IPS-20b (cell line): ENCODE data around the gene RCAN2.

Experiments used
- H3K27ac ChIP-seq: one replicate; pipeline ENCODE4 v1.5.1; 2013; ENCODE audit warnings: low read length
- H3K27me3 ChIP-seq: 2 replicates; pipeline ENCODE4 v1.6.1; 2013; ENCODE audit warnings: mild to moderate bottlenecking, low read length, inconsistent platforms; ENCODE audit not compliant: insufficient read depth
- H3K36me3 ChIP-seq: 2 replicates; pipeline ENCODE4 v1.6.1; 2013; ENCODE audit warnings: low read depth, mild to moderate bottlenecking, inconsistent platforms, low read length, moderate library complexity; ENCODE audit not compliant: insufficient read depth
- H3K4me1 ChIP-seq: 2 replicates; pipeline ENCODE4 v1.6.1; 2013; ENCODE audit warnings: mild to moderate bottlenecking, control low read depth, inconsistent platforms, low read length, moderate library complexity; ENCODE audit not compliant: insufficient read depth
- H3K4me3 ChIP-seq: 2 replicates; pipeline ENCODE4 v1.5.1; 2013; ENCODE audit warnings: mild to moderate bottlenecking, low read length, inconsistent platforms
- H3K9ac ChIP-seq: 2 replicates; pipeline ENCODE4 v1.6.1; 2013; ENCODE audit warnings: low read depth, mild to moderate bottlenecking, inconsistent platforms, low read length, moderate library complexity
- H3K9me3 ChIP-seq: 2 replicates; pipeline ENCODE4 v1.6.1; 2013; ENCODE audit warnings: mild to moderate bottlenecking, low read depth, low read length, inconsistent platforms; ENCODE audit not compliant: insufficient read depth

The RCAN2 gene

DNA sequence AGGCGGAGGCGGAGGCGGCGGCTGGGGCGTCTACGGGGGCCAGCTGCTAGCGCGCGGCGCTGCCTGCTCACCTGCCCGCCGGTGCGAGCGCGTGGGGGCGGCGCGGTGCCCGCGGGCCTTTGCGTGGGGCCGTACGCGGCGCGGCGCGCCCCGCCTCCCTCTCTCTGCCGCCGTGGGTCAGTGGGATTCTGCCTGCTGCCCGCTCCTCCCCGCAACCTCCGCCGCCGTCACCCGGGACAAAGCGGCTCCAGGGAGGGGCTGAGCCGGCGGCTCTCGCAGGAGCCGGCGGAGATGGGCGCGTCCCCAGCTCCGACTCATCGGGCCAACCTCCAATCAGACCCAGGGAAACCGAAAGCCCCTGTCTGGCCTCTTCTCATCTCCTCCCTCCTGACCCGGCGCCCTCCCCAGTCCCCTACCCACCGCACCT is at the start of gene RCAN2:
RCAN2 (minus strand) TSS at position 249 of the 427 bp plus-strand sequence.
- Histone ChIP-seq H3K4me1 (peaks cover 16% of the 10 kb centered on the region), H3K36me3 (no peaks in the 10 kb centered on the region), H3K9me3 (no peaks in the 10 kb centered on the region), H3K27ac (no peak within 1 kb of the TSS), H3K27me3 (peaks cover 45% of the 10 kb centered on the region), H3K9ac (peak within 1 kb of the TSS; percentile 63), H3K4me3 (peak within 1 kb of the TSS; percentile 86)

GRCh38 chr6:46539866-46540265 is 48.6 kb upstream of the RCAN2 start:
- peaks cover 3% of the 10 kb centered on the region; the same call in 1 of the 2 replicates for H3K9me3 ChIP-seq
- no peak overlapping the region for H3K4me3 ChIP-seq
- no peaks in the 10 kb centered on the region for H3K36me3 ChIP-seq
- no peaks in the 10 kb centered on the region for H3K27me3 ChIP-seq
- H3K9ac ChIP-seq: no peak overlapping the region
- H3K4me1 ChIP-seq: no peaks in the 10 kb centered on the region
- H3K27ac ChIP-seq: no peak overlapping the region

DNA sequence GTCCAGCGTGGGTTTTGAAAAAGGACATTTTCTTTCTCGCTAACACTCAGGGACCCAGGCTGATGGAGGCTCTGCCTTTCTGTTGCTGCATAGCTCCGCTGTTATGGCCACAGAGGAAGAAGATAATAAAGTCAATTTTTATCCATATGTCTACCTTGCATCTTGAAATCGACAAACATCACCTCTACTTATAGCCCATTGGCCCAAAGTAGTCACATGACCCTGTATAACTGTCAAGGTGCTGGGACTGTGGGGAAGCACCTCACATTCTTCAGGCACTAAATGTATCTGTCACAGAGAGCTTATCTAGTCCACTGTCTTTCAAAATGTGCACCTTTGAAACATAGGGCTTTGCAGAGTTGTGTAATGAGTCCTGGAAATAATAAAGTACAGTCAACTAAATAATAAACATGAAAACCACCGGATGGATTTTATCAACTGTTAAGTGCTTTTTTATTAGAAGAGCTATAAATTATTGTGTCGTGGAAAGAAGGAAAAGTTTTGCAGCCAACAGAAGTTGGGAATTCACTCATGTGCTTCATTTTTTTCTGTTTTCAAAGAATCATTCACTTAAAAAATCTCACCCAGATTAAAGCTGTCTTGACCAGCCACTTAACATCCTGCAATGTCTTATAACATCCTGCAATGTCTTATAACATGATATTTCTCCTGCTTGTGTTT is 47.7 kb upstream of the RCAN2 start:
- Histone ChIP-seq H3K9me3 (no peaks in the 10 kb centered on the region), H3K4me1 (no peaks in the 10 kb centered on the region), H3K27me3 (no peaks in the 10 kb centered on the region), H3K27ac (no peak overlapping the region), H3K9ac (no peak overlapping the region), H3K4me3 (no peak overlapping the region), H3K36me3 (no peaks in the 10 kb centered on the region)

DNA sequence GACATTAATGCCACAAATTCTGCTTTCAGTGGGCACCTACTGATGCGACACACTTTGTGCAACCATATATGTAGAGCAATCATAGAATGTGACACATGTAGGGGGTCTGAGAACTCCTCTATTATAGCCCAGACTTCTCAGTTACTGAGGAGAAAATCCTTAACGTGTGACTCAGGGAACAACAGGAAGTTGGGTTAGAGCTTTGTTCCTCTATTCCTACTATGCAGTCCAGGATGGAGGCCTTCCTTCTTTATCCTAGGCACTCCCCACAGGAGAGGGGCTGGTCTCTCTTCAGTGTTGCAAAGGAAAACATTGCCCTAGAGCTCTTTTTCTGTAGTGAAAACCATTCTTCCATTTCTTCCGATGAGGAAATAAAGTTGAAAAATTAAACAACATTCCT is 39.6 kb upstream of the RCAN2 start:
- Histone ChIP-seq H3K9me3 (no peaks in the 10 kb centered on the region), H3K27ac (no peak overlapping the region), H3K36me3 (no peaks in the 10 kb centered on the region), H3K4me3 (no peak overlapping the region), H3K27me3 (no peaks in the 10 kb centered on the region), H3K9ac (no peak overlapping the region), H3K4me1 (peaks cover 10% of the 10 kb centered on the region)

DNA sequence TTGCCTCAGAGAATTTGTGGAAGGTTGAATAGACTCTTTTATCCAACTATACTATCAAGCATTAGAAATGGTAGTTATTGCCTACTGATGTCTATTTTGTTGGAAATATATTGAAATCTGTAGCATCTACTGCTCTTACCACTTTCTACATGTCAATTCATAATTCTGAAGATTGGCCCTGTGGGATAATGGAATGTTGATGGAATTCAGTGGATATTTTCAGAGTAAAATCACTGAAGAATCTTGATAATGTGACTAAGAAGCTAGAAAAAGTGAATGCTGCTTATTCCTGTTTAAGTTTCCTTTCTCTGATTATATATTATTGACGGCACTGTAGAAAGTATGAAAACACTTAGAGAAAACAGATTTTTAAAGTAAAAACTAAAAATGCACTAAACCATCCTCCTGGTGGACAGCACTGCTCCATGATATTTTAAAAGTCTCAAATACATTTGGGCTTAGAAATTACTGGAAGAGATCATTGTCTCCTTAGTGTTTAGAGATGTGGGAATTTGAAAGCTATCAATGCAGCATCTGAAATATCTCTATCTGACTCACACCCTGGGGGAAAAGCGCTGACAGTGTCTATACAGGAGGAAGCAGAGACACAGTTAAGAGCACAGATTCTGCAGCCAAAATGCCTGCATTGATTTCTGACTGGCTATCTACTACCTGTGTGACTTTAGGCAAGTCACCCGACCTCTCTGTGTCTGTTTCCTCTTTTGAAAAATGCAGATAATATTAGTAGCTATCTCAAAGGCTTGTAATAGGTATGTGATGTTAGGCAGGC is 37.9 kb upstream of the RCAN2 start:
- Histone ChIP-seq H3K4me3 (no peak overlapping the region), H3K4me1 (peaks cover 10% of the 10 kb centered on the region), H3K9ac (no peak overlapping the region), H3K27ac (no peak overlapping the region), H3K27me3 (no peaks in the 10 kb centered on the region), H3K36me3 (no peaks in the 10 kb centered on the region), H3K9me3 (no peaks in the 10 kb centered on the region)

DNA sequence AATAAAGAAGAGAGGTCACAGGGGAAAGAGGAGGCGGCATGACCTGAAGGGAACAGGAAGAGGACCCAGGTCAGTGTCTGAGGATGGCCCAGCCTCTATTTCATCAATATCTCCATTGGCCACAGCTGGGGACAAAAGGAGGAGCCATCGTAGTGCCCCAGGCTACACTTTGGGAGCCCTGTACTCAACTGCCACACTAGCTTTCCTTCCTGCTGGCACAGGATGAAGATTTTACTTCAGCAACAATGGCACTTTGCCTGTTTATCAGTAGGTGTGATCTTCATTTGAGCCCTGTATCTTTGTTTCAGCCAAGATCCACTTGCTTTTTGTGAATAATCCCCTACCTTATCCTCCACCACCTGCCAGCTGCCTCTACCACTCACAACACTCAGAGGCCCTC is 35.4 kb upstream of the RCAN2 start:
- no peaks in the 10 kb centered on the region for H3K36me3 ChIP-seq
- H3K4me3 ChIP-seq: no peak overlapping the region
- no peaks in the 10 kb centered on the region for H3K27me3 ChIP-seq
- no peaks in the 10 kb centered on the region for H3K9me3 ChIP-seq
- H3K27ac ChIP-seq: no peak overlapping the region
- H3K9ac ChIP-seq: no peak overlapping the region
- peaks cover 10% of the 10 kb centered on the region for H3K4me1 ChIP-seq

DNA sequence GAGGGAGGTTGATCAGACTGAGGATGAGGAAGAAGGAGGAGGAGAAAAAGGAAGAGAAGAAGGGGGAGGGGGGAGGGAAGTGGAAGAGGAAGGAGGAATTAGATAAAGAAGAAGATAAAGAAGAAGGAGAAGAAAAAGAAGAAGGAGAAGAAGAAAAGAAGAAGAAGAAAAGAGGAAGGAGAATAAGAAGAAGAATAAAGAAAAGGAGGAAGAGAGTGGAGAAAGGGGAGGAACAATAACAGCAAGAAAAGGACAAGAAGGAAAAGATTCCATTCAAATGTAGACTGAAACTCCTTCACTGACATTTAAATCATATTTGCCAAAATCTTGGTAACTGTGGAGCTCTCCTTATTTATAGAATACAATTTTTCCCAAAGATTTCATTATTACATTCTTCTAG is 34.3 kb upstream of the RCAN2 start:
- H3K4me1 ChIP-seq: peaks cover 3% of the 10 kb centered on the region; the same call in 1 of the 2 replicates
- H3K27ac ChIP-seq: no peak overlapping the region
- no peak overlapping the region for H3K9ac ChIP-seq
- H3K9me3 ChIP-seq: no peaks in the 10 kb centered on the region
- no peak overlapping the region for H3K4me3 ChIP-seq
- H3K27me3 ChIP-seq: no peaks in the 10 kb centered on the region
- H3K36me3 ChIP-seq: no peaks in the 10 kb centered on the region

GRCh38 chr6:46521464-46521971 is 30.3 kb upstream of the RCAN2 start:
- Histone ChIP-seq H3K36me3 (no peaks in the 10 kb centered on the region), H3K4me1 (no peaks in the 10 kb centered on the region), H3K9ac (no peak overlapping the region), H3K9me3 (no peaks in the 10 kb centered on the region), H3K4me3 (no peak overlapping the region), H3K27me3 (no peaks in the 10 kb centered on the region), H3K27ac (no peak overlapping the region)

GRCh38 chr6:46517202-46517601 is 26.0 kb upstream of the RCAN2 start:
- H3K4me3 ChIP-seq: no peak overlapping the region
- H3K36me3 ChIP-seq: no peaks in the 10 kb centered on the region
- no peak overlapping the region for H3K9ac ChIP-seq
- H3K27me3 ChIP-seq: no peaks in the 10 kb centered on the region
- no peaks in the 10 kb centered on the region for H3K9me3 ChIP-seq
- H3K27ac ChIP-seq: no peak overlapping the region
- H3K4me1 ChIP-seq: no peaks in the 10 kb centered on the region

DNA sequence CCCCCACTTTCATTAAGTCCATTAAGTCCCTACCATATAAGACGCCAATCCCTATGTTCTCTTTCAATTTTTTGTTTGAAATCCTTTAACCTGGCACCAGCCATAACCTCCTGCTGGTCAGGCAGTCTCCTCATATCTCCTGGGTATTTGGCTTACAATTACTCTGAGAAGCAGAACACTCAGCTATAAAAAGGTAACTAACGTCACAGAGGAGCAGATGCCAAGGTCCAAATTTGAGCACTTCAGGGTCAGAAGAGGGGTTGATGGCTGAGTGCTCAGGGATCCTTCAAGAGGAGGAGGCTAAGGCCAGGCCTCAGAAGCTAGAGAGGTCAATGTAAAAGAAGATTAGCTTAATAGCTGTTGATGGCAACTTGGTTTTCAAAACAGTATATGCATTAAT is 22.3 kb upstream of the RCAN2 start:
- Histone ChIP-seq H3K9ac (no peak overlapping the region), H3K27ac (no peak overlapping the region), H3K9me3 (no peaks in the 10 kb centered on the region), H3K4me3 (no peak overlapping the region), H3K27me3 (no peaks in the 10 kb centered on the region), H3K4me1 (no peaks in the 10 kb centered on the region), H3K36me3 (no peaks in the 10 kb centered on the region)

DNA sequence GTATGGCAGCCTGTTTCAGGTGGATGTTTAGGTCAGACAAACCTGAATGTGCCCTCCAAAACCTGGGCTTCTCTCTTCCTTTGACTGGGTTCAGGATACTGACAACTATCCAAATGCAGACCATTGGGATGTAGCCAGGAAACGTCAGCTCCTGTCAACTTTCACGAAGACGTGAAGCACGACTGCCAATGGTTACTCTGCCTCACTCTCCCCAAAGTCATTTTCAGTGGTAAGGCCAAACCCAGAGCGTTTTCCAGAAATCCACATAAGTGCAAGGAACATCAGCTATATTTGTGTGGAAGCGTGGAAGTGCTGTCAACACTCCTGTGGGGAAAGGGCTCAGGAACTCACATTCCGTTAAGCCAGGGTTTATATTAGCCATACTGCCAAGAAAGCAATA is 20.1 kb upstream of the RCAN2 start:
- no peaks in the 10 kb centered on the region for H3K4me1 ChIP-seq
- H3K27me3 ChIP-seq: no peaks in the 10 kb centered on the region
- H3K27ac ChIP-seq: no peak overlapping the region
- H3K36me3 ChIP-seq: no peaks in the 10 kb centered on the region
- H3K9ac ChIP-seq: no peak overlapping the region
- H3K4me3 ChIP-seq: no peak overlapping the region
- H3K9me3 ChIP-seq: no peaks in the 10 kb centered on the region

DNA sequence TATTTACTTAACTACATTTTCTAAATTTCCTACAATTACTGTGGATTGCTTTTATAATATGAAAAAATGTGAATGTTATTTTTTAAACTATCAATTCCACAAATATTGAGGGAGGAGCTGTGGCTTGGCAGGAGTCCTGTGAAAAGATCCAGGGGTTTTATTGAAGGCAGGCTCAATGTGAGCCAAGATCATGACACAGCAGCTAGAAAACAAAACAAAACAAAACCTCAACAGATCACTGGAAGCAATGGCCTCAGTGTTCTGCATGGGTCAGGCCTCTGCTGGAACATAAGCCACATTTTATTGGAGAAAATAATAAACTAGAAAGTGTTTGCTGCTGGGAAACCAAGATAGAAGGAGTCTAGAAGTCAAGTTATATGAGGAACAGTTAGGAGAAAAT is 19.4 kb upstream of the RCAN2 start:
- H3K27ac ChIP-seq: no peak overlapping the region
- no peak overlapping the region for H3K9ac ChIP-seq
- H3K27me3 ChIP-seq: no peaks in the 10 kb centered on the region
- H3K4me1 ChIP-seq: no peaks in the 10 kb centered on the region
- H3K36me3 ChIP-seq: no peaks in the 10 kb centered on the region
- H3K4me3 ChIP-seq: no peak overlapping the region
- no peaks in the 10 kb centered on the region for H3K9me3 ChIP-seq
